Transverse colon (tissue), 4 donors: ENCODE results near the gene SCAMP1. TPM values are rescaled to one million over a fixed set of nuclear protein-coding genes. Genes with fewer than 3 reads are reported as not detected.

Experiments used
- DNase-seq: peaks from one replicate; pipeline ENCODE4 v3.0.0-alpha.2; 2019
- H3K27ac ChIP-seq, 4 donors: fragments of 200-600 bp; sonication (generic); 2 replicates each; pipeline ENCODE4 v1.5.1; 2016 to 2018; ENCODE audit warnings: inconsistent platforms in 4 of 4
- H3K27me3 ChIP-seq: fragments of 200-600 bp; sonication (generic); 2 replicates; pipeline ENCODE4 v1.5.1; 2017; ENCODE audit warnings: inconsistent platforms
- H3K36me3 ChIP-seq, 4 donors: fragments of 200-600 bp; sonication (generic); 2 replicates each; pipeline ENCODE4 v1.5.1; 2017 to 2019; ENCODE audit warnings: inconsistent platforms in 4 of 4
- H3K4me1 ChIP-seq, 4 donors: fragments of 200-600 bp; sonication (generic); 2 replicates each; pipeline ENCODE4 v1.5.1; 2017 to 2020; ENCODE audit warnings: inconsistent platforms in 4 of 4
- H3K4me3 ChIP-seq, 4 donors: fragments of 200-600 bp; sonication (generic); 1 replicate in 1 of 4; 2 replicates in 3 of 4; pipeline versions ENCODE4 v1.5.1 to v1.6.1; 2017 to 2019; ENCODE audit warnings: inconsistent platforms in 4 of 4
- H3K9me3 ChIP-seq, 2 donors: fragments of 200-600 bp; sonication (generic); 2 replicates each; pipeline ENCODE4 v1.5.1; 2017 to 2019; ENCODE audit warnings: inconsistent platforms in 2 of 2
- EP300 ChIP-seq: sonication (generic); formaldehyde crosslinking; IDR thresholded peaks from one replicate; pipeline ENCODE4 v1.6.1; 2017; ENCODE audit warnings: antibody characterized with exemption, low read depth
- POLR2A ChIP-seq: fragments of 450-650 bp; IDR thresholded peaks from one replicate; pipeline ENCODE4 v1.6.1; 2016; ENCODE audit warnings: antibody characterized with exemption, mild to moderate bottlenecking, moderate library complexity
- POLR2AphosphoS5 ChIP-seq, 3 donors: sonication (generic); formaldehyde crosslinking; IDR thresholded peaks; one replicate each; pipeline ENCODE4 v1.6.1; 2016; ENCODE audit warnings: antibody characterized with exemption in 3 of 3
- WGBS, 2 donors: methylation state at CpG; one replicate each; pipeline ENCODE4 v1.1.5; 2018; ENCODE audit warnings: low coverage in 1 of 2; 5-methylcytosine and 5-hydroxymethylcytosine counted together
- in situ Hi-C, 4 donors: fragments of 200-750 bp; cut with MboI; loops; one replicate each; pipeline versions ENCODE4 v1.15.0 to v1.15.1; 2017; ENCODE audit warnings: low sequenced_read_pairs in 3 of 4, low pct_ligation_motif_present in 1 of 4, low pct_unique_long_range_greater_than_20kb in 1 of 4
- intact Hi-C: fragments of 100-400 bp; cut with DNase I; formaldehyde crosslinking; loops from one replicate; pipeline ENCODE4 v1.15.1; 2023; ENCODE audit warnings: low total_unique reads
- total RNA-seq, 4 donors: library from RNA; depleted of rRNA; stranded (reverse); fragments of >200 nt; gene quantifications; one replicate each; pipeline ENCODE4 v1.1.0, GENCODE V29; 2016
- TF ChIP-seq, protein P1 (sequence below), 5 experiments: fragments of 200-600 bp in 3 of 5; fragments of 450-650 bp in 2 of 5; sonication (generic) in 3 of 5; IDR thresholded peaks; 1 replicate in 2 of 5; 2 replicates in 3 of 5; pipeline ENCODE4 v1.5.1; 2016 to 2017; ENCODE audit warnings: antibody characterized with exemption in 5 of 5, inconsistent platforms in 3 of 5, mild to moderate bottlenecking in 2 of 5, moderate library complexity in 1 of 5

SCAMP1 gene
- total RNA-seq, 4 donors from 2014 or later = 10.5 to 24.7 (median 21.8) TPM

DNA sequence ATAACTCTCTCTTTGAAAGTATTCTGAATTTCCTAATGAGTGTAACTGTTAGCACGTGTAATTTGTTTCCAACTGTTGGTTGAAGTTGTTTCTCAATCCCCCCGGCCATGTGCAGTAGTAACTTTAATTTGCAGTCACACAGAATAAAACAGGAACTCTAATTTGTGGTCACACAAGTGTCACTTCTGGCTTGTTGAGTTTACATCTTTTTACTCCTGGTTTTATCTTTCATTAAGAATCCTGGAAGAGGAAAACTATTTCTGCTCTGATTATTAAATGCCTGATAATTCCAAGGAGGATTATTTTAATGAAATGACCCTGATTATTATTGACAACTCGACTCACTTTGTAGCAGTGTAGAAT is 1.2 kb downstream of the SCAMP1 start:
- H3K4me1 ChIP-seq = peaks cover 8 to 30% (median 11%) of the 10 kb centered on the region in 4 donors
- H3K36me3 ChIP-seq = no peaks in the 10 kb centered on the region
- in situ Hi-C loops (no loop called here), intact Hi-C loops (loop anchor here (2.0 kb wide), 1 partner anchor 67 kb away; the partner anchor contains the start of gene AP3B1)
- DNase-seq = no peak
- H3K27ac ChIP-seq = peak overlapping the region; percentile 89 to 98 (median 92)
- no peaks in the 10 kb centered on the region for H3K27me3 ChIP-seq
- peak overlapping the region in 3 of 4 donors; percentile 84 to 96 (median 90) for H3K4me3 ChIP-seq
- 9 to 19% methylated on average over 3 of the region's 3 CpGs for WGBS, 2 donors
- TF ChIP-seq POLR2AphosphoS5 (IDR thresholded peaks at IDR 0.05) (no peak), POLR2A (no peak)
- no peaks in the 10 kb centered on the region for H3K9me3 ChIP-seq

DNA sequence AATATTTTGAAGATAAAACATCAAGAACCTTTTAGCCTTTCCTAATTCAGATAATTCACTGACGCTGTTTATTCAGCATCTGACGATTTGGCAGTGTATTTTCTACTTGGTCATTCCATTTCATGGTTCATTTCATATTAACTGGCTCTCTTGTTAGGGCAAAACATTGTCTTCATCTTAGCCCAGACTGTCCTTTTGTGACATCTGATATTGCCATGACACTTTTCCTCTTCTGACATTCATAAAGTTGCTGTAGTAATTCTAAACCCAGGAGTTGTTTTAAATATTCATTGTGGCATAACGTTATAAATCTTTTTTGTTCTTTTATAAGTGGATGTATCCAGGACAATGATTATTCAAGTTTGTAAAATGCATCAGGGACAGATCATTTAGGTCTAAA is 1.8 kb downstream of the SCAMP1 start:
- Histone ChIP-seq H3K4me3 (no peak overlapping the region), H3K27ac (no peak overlapping the region), H3K36me3 (no peaks in the 10 kb centered on the region), H3K4me1 (peaks cover 8 to 31% (median 11%) of the 10 kb centered on the region in 4 donors), H3K9me3 (no peaks in the 10 kb centered on the region), H3K27me3 (no peaks in the 10 kb centered on the region)
- no peak for DNase-seq
- no peak for TF ChIP-seq EP300
- TF ChIP-seq POLR2AphosphoS5 (IDR thresholded peaks at IDR 0.05) = no peak
- TF ChIP-seq POLR2A = no peak
- TF ChIP-seq, protein P1, sequence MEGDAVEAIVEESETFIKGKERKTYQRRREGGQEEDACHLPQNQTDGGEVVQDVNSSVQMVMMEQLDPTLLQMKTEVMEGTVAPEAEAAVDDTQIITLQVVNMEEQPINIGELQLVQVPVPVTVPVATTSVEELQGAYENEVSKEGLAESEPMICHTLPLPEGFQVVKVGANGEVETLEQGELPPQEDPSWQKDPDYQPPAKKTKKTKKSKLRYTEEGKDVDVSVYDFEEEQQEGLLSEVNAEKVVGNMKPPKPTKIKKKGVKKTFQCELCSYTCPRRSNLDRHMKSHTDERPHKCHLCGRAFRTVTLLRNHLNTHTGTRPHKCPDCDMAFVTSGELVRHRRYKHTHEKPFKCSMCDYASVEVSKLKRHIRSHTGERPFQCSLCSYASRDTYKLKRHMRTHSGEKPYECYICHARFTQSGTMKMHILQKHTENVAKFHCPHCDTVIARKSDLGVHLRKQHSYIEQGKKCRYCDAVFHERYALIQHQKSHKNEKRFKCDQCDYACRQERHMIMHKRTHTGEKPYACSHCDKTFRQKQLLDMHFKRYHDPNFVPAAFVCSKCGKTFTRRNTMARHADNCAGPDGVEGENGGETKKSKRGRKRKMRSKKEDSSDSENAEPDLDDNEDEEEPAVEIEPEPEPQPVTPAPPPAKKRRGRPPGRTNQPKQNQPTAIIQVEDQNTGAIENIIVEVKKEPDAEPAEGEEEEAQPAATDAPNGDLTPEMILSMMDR (IDR thresholded peaks at IDR 0.05) = no peak
- 44 to 57% methylated on average over 3 of the region's 3 CpGs for WGBS, 2 donors
- intact Hi-C loops (no loop called here), in situ Hi-C loops (no loop called here)

DNA sequence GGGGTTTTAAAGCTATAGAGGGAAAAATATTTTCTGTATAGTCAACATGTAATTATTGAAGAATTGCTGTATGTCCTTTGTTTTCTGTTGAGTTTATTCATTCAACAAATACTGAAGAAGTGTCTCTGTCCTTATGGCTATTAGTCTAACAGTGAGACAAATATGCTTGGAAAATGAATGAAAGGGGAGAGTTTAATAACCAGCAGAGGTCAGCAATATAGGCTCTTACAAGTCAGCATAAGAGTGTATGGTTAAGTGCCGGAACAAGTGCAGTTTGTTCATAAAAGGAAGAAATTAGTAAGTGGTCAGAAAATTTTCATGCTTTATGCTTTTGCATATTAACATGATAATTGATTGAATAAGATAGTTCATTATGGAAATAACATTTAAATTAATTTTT is 3.6 kb downstream of the SCAMP1 start:
- no peak overlapping the region for H3K27ac ChIP-seq
- H3K36me3 ChIP-seq = no peaks in the 10 kb centered on the region
- WGBS, 2 donors = 67 to 94% methylated on average over 1 of the region's 1 CpG
- no peak overlapping the region for H3K4me3 ChIP-seq
- in situ Hi-C loops (no loop called here), intact Hi-C loops (no loop called here)
- peaks cover 6 to 26% (median 9%) of the 10 kb centered on the region in 4 donors for H3K4me1 ChIP-seq
- H3K9me3 ChIP-seq = no peaks in the 10 kb centered on the region
- DNase-seq = no peak
- no peaks in the 10 kb centered on the region for H3K27me3 ChIP-seq
- no peak for TF ChIP-seq POLR2AphosphoS5 (IDR thresholded peaks at IDR 0.05)
- TF ChIP-seq POLR2A = no peak
- TF ChIP-seq, protein P1 (IDR thresholded peaks at IDR 0.05) = no peak
- TF ChIP-seq EP300 = no peak

DNA sequence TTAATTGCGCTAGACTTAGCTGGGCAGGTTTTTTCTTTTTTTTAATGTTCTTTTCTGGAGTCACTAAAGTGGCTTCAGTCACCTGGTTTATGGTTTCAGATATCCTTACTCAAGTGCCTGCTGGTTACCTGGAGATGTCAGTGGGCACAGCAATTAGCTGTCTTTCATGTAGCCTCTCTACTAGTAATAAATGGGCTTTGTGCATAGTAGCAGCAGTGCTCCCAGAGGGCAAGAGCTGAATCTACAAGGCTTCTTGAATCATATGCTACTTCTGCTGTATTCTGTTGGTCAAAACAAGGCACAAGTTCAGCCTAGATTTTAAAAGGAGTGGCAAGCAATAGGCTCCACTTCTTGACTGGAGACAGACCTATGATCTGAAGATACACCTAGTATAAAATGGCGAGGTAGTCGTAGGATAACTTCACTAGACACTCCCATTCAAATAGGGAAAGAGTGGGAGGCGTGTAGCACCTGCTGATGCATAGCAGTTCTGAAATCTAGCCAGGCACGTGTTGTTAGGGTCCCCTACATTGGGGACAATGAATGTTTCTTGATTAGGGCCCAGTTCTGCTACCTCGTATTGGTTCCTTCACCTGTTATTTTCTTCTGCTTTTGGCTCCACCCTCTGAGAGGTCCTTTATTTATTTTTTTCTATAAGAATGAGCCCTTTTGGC is 7.0 kb downstream of the SCAMP1 start:
- TF ChIP-seq POLR2A = no peak
- TF ChIP-seq, protein P1 (IDR thresholded peaks at IDR 0.05) = no peak
- no peak for TF ChIP-seq POLR2AphosphoS5 (IDR thresholded peaks at IDR 0.05)
- TF ChIP-seq EP300 = no peak
- H3K4me3 ChIP-seq = no peak overlapping the region
- DNase-seq = no peak
- H3K27me3 ChIP-seq = no peaks in the 10 kb centered on the region
- peaks cover 0 to 5% (median 2%) of the 10 kb centered on the region in 4 donors for H3K4me1 ChIP-seq
- no peak overlapping the region for H3K27ac ChIP-seq
- in situ Hi-C loops (no loop called here), intact Hi-C loops (no loop called here)
- no peaks in the 10 kb centered on the region for H3K9me3 ChIP-seq
- no peaks in the 10 kb centered on the region for H3K36me3 ChIP-seq
- 82 to 83% methylated on average over 4 to 6 of the region's 6 CpGs for WGBS, 2 donors

DNA sequence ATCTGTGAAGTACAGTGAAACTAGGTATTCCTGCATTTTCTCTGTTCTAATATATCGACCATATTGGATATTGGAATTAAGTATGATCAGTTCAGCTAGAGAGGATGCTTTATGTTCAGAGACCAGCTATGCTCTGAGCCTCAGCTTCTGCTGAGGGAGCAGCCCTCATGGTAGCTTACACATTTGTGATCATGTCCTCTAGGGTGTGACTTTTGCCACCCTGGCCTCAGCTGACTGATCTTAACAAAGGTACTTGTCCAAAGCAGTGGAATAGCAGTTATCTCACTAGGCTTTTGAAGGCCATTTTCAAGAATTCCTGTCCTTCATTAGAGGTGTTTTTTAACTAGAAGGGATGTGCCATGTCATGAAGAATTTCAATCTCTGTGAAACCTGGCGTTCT is 9.3 kb downstream of the SCAMP1 start:
- Histone ChIP-seq H3K4me1 (peaks cover 0 to 5% (median 2%) of the 10 kb centered on the region in 4 donors), H3K36me3 (no peaks in the 10 kb centered on the region), H3K4me3 (no peak overlapping the region), H3K27ac (no peak overlapping the region), H3K27me3 (no peaks in the 10 kb centered on the region), H3K9me3 (no peaks in the 10 kb centered on the region)
- in situ Hi-C loops = no loop called here
- no peak for TF ChIP-seq POLR2A
- no peak for TF ChIP-seq EP300
- TF ChIP-seq, protein P1 (IDR thresholded peaks at IDR 0.05) = no peak
- no peak for TF ChIP-seq POLR2AphosphoS5 (IDR thresholded peaks at IDR 0.05)
- WGBS, 2 donors = 92% methylated on average over 2 of the region's 2 CpGs
- no peak for DNase-seq
- intact Hi-C loops = no loop called here
